K562 (cell line): Measurements from ENCODE around the gene ARHGEF40. TPM values are rescaled to one million over a fixed set of nuclear protein-coding genes. Genes with fewer than 3 reads are reported as not detected.

Experiments used
- ATAC-seq: fragments of 200-7000 bp; cut with Tn5 transposase; 3 replicates; pipeline ENCODE4 v1.9.1; 2020; ENCODE audit warnings: moderate library complexity
- BruUV-seq: library from RNA; stranded (reverse); fragments of 400-500 nt; replicated peaks from 2 replicates; lab custom pipeline; 2021; lab: Mats Ljungman, UMichigan
- CTCF ChIA-PET: fragments of 300-600 bp; formaldehyde crosslinking; extraction: SDS; loops from one replicate; lab custom pipeline; 2021; ENCODE audit warnings: low intra/inter-chr PET ratio; lab: Yijun Ruan, JAX
- POLR2A ChIA-PET: fragments of 300-600, 350-650 bp; sonication (Branson Sonifier 250); formaldehyde crosslinking; extraction: SDS; loops from one replicate; lab custom pipeline; 2021; ENCODE audit warnings: antibody characterized with exemption, inconsistent platforms; lab: Yijun Ruan, JAX
- DNase-seq, 4 experiments: peaks; one replicate each; pipeline versions ENCODE4 v3.0.0 to v3.0.0-alpha.2; 2011 to 2018; ENCODE audit warnings: low spot score in 3 of 4, mixed read lengths in 3 of 4; ENCODE audit errors: extremely low read depth in 1 of 4
- FAIRE-seq: peaks from 2 replicates; lab custom pipeline; 2011; peaks lifted over from hg19 to GRCh38; lab: Jason Lieb, UNC
- H2AFZ ChIP-seq: 2 replicates; pipeline ENCODE4 v1.6.0; 2011; ENCODE audit warnings: low read depth, low read length, control low read depth, inconsistent platforms
- H3K27ac ChIP-seq: fragments of 200-600 bp; 3 replicates; pipeline ENCODE4 v1.8.0; 2011; ENCODE audit warnings: low read depth, mild to moderate bottlenecking, control low read depth, inconsistent platforms, low read length, moderate library complexity, mixed read lengths; ENCODE audit errors: extremely low read depth
- H3K27me3 ChIP-seq, 2 experiments: fragments of 300-600 bp in 1 of 2; 2 replicates in 1 of 2; 3 replicates in 1 of 2; pipeline versions ENCODE4 v1.6.0 to v1.8.0; 2011; ENCODE audit warnings: inconsistent platforms in 2 of 2, low read length in 2 of 2, mild to moderate bottlenecking in 1 of 2, mixed read lengths in 1 of 2, moderate library complexity in 1 of 2; ENCODE audit not compliant: control insufficient read depth in 2 of 2, insufficient read depth in 2 of 2
- H3K36me3 ChIP-seq: fragments of 300-600 bp; 3 replicates; pipeline ENCODE4 v1.8.0; 2011; ENCODE audit warnings: mild to moderate bottlenecking, low read length, inconsistent platforms; ENCODE audit not compliant: control insufficient read depth, insufficient read depth
- H3K4me1 ChIP-seq, 2 experiments: fragments of 200-600 bp in 1 of 2; replicated peaks in 1 of 2; 2 replicates in 1 of 2; 3 replicates in 1 of 2; pipeline versions ENCODE4 v1.5.1 to v1.8.0; 2011; ENCODE audit warnings: inconsistent platforms in 2 of 2, low read length in 2 of 2, mild to moderate bottlenecking in 1 of 2, mixed read lengths in 1 of 2, moderate library complexity in 1 of 2; ENCODE audit not compliant: control insufficient read depth in 2 of 2, insufficient read depth in 2 of 2
- H3K4me2 ChIP-seq: 2 replicates; pipeline ENCODE4 v1.6.1; 2011; ENCODE audit warnings: low read length, control low read depth, inconsistent platforms, mixed read lengths; ENCODE audit not compliant: insufficient read depth
- H3K4me3 ChIP-seq: fragments of 200-600 bp; sonication (generic), shearing (Covaris generic); 2 replicates; pipeline ENCODE4 v1.5.1; 2016; ENCODE audit warnings: control low read depth, inconsistent platforms
- H3K79me2 ChIP-seq: fragments of 200-600 bp; 3 replicates; pipeline ENCODE4 v1.8.0; 2011; ENCODE audit warnings: low read length, inconsistent platforms; ENCODE audit not compliant: control insufficient read depth, insufficient read depth
- H3K9ac ChIP-seq, 2 experiments: 2 replicates each; pipeline versions ENCODE4 v1.6.0 to v1.6.1; 2011; ENCODE audit warnings: low read depth in 2 of 2, low read length in 2 of 2, control low read depth in 1 of 2, inconsistent platforms in 1 of 2, mild to moderate bottlenecking in 1 of 2, mixed read lengths in 1 of 2; ENCODE audit not compliant: insufficient read depth in 1 of 2
- H3K9me1 ChIP-seq: one replicate; pipeline ENCODE4 v1.6.0; 2011; ENCODE audit warnings: inconsistent platforms, mild to moderate bottlenecking, low read length, moderate library complexity; ENCODE audit not compliant: control insufficient read depth, insufficient read depth
- H3K9me3 ChIP-seq: replicated peaks from 2 replicates; pipeline ENCODE4 v1.5.1; 2011; ENCODE audit warnings: low read depth, low read length, inconsistent platforms; ENCODE audit not compliant: control insufficient read depth, insufficient read depth
- H4K20me1 ChIP-seq: replicated peaks from 2 replicates; pipeline ENCODE4 v1.6.1; 2011; ENCODE audit warnings: low read length, inconsistent platforms, mixed read lengths; ENCODE audit not compliant: control insufficient read depth, insufficient read depth
- CEBPB ChIP-seq: fragments of 450-650 bp; IDR thresholded peaks from 2 replicates; pipeline ENCODE4 v1.6.1; 2016; ENCODE audit warnings: missing genetic modification characterization, missing compliant biosample characterization
- HCFC1 ChIP-seq: IDR thresholded peaks from 2 replicates; pipeline ENCODE4 v1.6.1; 2012; ENCODE audit warnings: low read depth, low read length, improper control_type of control experiment
- MTA3 ChIP-seq: fragments of 450-650 bp; formaldehyde crosslinking; IDR thresholded peaks from 2 replicates; pipeline ENCODE4 v1.6.1; 2017; ENCODE audit warnings: mild to moderate bottlenecking, borderline replicate concordance
- NCOA1 ChIP-seq: fragments of 450-650 bp; IDR thresholded peaks from 2 replicates; pipeline ENCODE4 v1.6.1; 2016; ENCODE audit warnings: low read depth
- NONO ChIP-seq, 2 experiments: fragments of 200-400 bp in 1 of 2; fragments of 450-650 bp in 1 of 2; formaldehyde crosslinking in 1 of 2; IDR thresholded peaks; 2 replicates each; pipeline ENCODE4 v1.6.1; 2017; ENCODE audit warnings: low read depth in 2 of 2, mild to moderate bottlenecking in 2 of 2, moderate library complexity in 2 of 2, low read length in 1 of 2
- NRF1 ChIP-seq, 2 experiments: fragments of 450-650 bp; IDR thresholded peaks in 1 of 2; conservative IDR thresholded peaks in 1 of 2; 2 replicates each; pipeline ENCODE4 v1.6.1; 2014; ENCODE audit warnings: mild to moderate bottlenecking in 2 of 2
- THRA ChIP-seq: fragments of 450-650 bp; IDR thresholded peaks from 2 replicates; pipeline ENCODE4 v1.6.1; 2017; ENCODE audit warnings: mild to moderate bottlenecking, moderate library complexity
- ZNF644 ChIP-seq: fragments of 200-800 bp; sonication (Bioruptor generic); IDR thresholded peaks from 2 replicates; pipeline ENCODE4 v1.6.1; 2016; ENCODE audit warnings: low read depth, missing genetic modification characterization, missing compliant biosample characterization
- WGBS: fragments of 100-300 bp; shearing (Covaris generic); methylation state at CpG from one replicate; pipeline ENCODE4 v1.1.6; 2016; ENCODE audit warnings: low coverage, mixed read lengths; ENCODE audit not compliant: insufficient coverage; ENCODE audit errors: missing lambda C conversion rate; 5-methylcytosine and 5-hydroxymethylcytosine counted together
- in situ Hi-C: fragments of 300-500 bp; cut with MboI; formaldehyde crosslinking; loops from 4 replicates; pipeline ENCODE4 v1.15.0; 2018; ENCODE audit warnings: inconsistent platforms, mixed read lengths
- intact Hi-C: fragments of 100-400 bp; cut with micrococcal nuclease; formaldehyde crosslinking; loops from 2 replicates; pipeline ENCODE4 v1.14.2; 2022
- polyA plus RNA-seq, 8 experiments: library from polyadenylated mRNA; depleted of rRNA in 4 of 8; stranded (reverse) in 5 of 8; unstranded in 3 of 8; fragments of >200 nt; fragmentation: Nextera tagmentation in 2 of 8; fragmentation: Illumina TruSeq in 1 of 8; extraction: Ambion mirVana in 2 of 8; extraction: Trizol in 1 of 8; gene quantifications; 2 replicates each; pipeline versions ENCODE4 v1.2.1 to v1.2.3, GENCODE V29; 2011 to 2014; ENCODE audit warnings: inconsistent platforms in 1 of 8, missing spikeins in 1 of 8
- total RNA-seq, 7 experiments: library from RNA; depleted of rRNA in 6 of 7; stranded (reverse); fragments of >200 nt in 6 of 7; fragmentation: Illumina TruSeq in 2 of 7; extraction: Trizol in 2 of 7; gene quantifications; 2 replicates each; pipeline versions ENCODE4 v1.2.1 to v1.2.3, GENCODE V29; 2011 to 2021; ENCODE audit warnings: low replicate concordance in 1 of 7

ARHGEF40 gene
- total and polyA plus RNA-seq, 9 of the 15 experiments (the other 6 are each of a cell fraction or from before 2014, with no cell fraction given), result 0.42 to 6.3 (median 3.8) TPM

- Histone ChIP-seq H4K20me1 (no peaks in the 10 kb centered on the region), H3K27me3 (no peaks in the 10 kb centered on the region), H3K27ac (no peak overlapping the region), H3K4me2 (no peak overlapping the region), H3K4me1 (no peaks in the 10 kb centered on the region; a peak in 2 of 5 replicates), H3K36me3 (no peaks in the 10 kb centered on the region), H3K4me3 (no peak overlapping the region), H3K79me2 (no peaks in the 10 kb centered on the region), H3K9me1 (no peaks in the 10 kb centered on the region), H3K9ac (no peak overlapping the region), H2AFZ (peak overlapping the region; percentile 74), H3K9me3 (no peaks in the 10 kb centered on the region)
- ChIA-PET CTCF (no interaction called here), POLR2A (interaction anchor here (0.7 kb wide), 1 partner anchor 27 kb away, joined by 4 read pairs; no protein-coding TSS in a partner anchor)
- no peak for DNase-seq
- TF ChIP-seq ZNF644 (tag) (no peak), HCFC1 (no peak), NRF1 (conservative IDR thresholded peaks at IDR 0.05 in 1 of 2, IDR thresholded peaks at IDR 0.05 in 1 of 2) (no peak), THRA (no peak), NONO (IDR thresholded peaks at IDR 0.05; ENCODE audit: low read depth in 2 of 2, low read length in 1 of 2) (no peak), MTA3 (no peak), NCOA1 (no peak), CEBPB (tag) (no peak)
- in situ Hi-C loops (no loop called here), intact Hi-C loops (no loop called here)
- WGBS, result 31% methylated on average over 12 of the region's 13 CpGs
- no TSS peak for BruUV-seq
- peak; percentile 32; the same call in 1 of the 3 replicates for ATAC-seq
- no peak for FAIRE-seq
These were observed 9.3 kb upstream of the ARHGEF40 start for GRCh38 chr14:21060614-21061346.
